DOHH2 (cell line): Measurements from ENCODE around the gene FBXW12.

ENCODE experiments used
- H3F3A ChIP-seq: fragments of 200-600 bp; sonication (generic), shearing (Covaris generic); 2 replicates; pipeline ENCODE4 v1.6.0; 2016; ENCODE audit warnings: antibody characterized with exemption, mild to moderate bottlenecking; ENCODE audit not compliant: control insufficient read depth, insufficient read depth
- H3K27ac ChIP-seq: fragments of 200-600 bp; sonication (generic); 2 replicates; pipeline ENCODE4 v1.5.1; 2014; ENCODE audit warnings: low read depth, mild to moderate bottlenecking, low read length, moderate library complexity
- H3K27me3 ChIP-seq: fragments of 200-600 bp; sonication (generic); 2 replicates; pipeline ENCODE4 v1.6.1; 2014; ENCODE audit warnings: mild to moderate bottlenecking, low read length, mixed read lengths; ENCODE audit not compliant: control insufficient read depth
- H3K36me3 ChIP-seq: fragments of 200-600 bp; sonication (generic); 2 replicates; pipeline ENCODE4 v1.6.1; 2014; ENCODE audit warnings: mild to moderate bottlenecking, low read length, moderate library complexity, mixed read lengths; ENCODE audit not compliant: control insufficient read depth
- H3K4me1 ChIP-seq: fragments of 200-600 bp; sonication (generic); 2 replicates; pipeline ENCODE4 v1.6.1; 2014; ENCODE audit warnings: mild to moderate bottlenecking, low read length, mixed read lengths; ENCODE audit not compliant: control insufficient read depth
- H3K4me2 ChIP-seq: fragments of 200-600 bp; sonication (generic); 2 replicates; pipeline ENCODE4 v1.6.0; 2014; ENCODE audit warnings: mild to moderate bottlenecking, low read length, moderate library complexity
- H3K4me3 ChIP-seq: fragments of 200-600 bp; sonication (generic); 2 replicates; pipeline ENCODE4 v1.5.1; 2014; ENCODE audit warnings: mild to moderate bottlenecking, low read length, mixed read lengths
- H3K79me2 ChIP-seq: fragments of 200-600 bp; sonication (generic); 2 replicates; pipeline ENCODE4 v1.6.1; 2014; ENCODE audit warnings: mild to moderate bottlenecking, low read length, mixed read lengths; ENCODE audit not compliant: control insufficient read depth
- H3K9me2 ChIP-seq: fragments of 200-600 bp; sonication (generic); replicated peaks from 2 replicates; pipeline ENCODE4 v1.6.1; 2014; ENCODE audit warnings: mild to moderate bottlenecking, low read length, mixed read lengths; ENCODE audit not compliant: control insufficient read depth
- H3K9me3 ChIP-seq: fragments of 200-600 bp; sonication (generic); 2 replicates; pipeline ENCODE4 v1.6.1; 2014; ENCODE audit warnings: antibody characterized with exemption, low read length, mixed read lengths; ENCODE audit not compliant: control insufficient read depth, insufficient read depth
- H4K20me1 ChIP-seq: fragments of 200-600 bp; sonication (generic); 2 replicates; pipeline ENCODE4 v1.6.0; 2014; ENCODE audit warnings: low read depth, mild to moderate bottlenecking, antibody characterized with exemption, low read length, moderate library complexity; ENCODE audit not compliant: control insufficient read depth, insufficient read depth
- EZH2phosphoT487 ChIP-seq: fragments of 200-600 bp; sonication (generic); IDR thresholded peaks from 2 replicates; pipeline ENCODE4 v1.6.1; 2017; ENCODE audit warnings: borderline replicate concordance, mild to moderate bottlenecking, antibody characterized with exemption, low read length, moderate library complexity, mixed read lengths
- TF ChIP-seq, protein P1 (sequence below): fragments of 200-600 bp; sonication (generic); IDR thresholded peaks from one replicate; pipeline ENCODE4 v1.5.1; 2014; ENCODE audit warnings: antibody characterized with exemption, mild to moderate bottlenecking, low read depth, low read length; ENCODE audit not compliant: poor library complexity, severe bottlenecking

Gene FBXW12

DNA sequence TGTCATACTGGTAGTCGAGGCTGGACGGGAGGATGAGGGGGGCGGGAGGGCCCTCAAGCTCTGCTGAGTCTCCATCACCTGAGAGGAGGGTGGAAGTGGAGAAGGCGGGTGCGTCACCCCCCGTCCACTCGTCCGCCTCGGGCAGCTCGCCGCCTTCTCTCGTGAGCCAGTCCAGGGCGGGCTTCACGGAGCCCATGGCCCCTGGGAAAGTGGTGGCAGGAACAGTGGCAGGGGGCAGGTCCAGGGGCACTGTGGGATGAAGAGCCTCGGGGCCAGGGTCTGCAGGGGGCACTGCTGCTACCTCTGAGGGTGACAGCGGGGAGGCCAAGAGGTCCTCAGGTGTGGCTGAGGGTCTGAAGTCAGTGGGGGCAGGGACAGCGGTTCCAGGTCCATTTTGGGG, 47.6 kb downstream of the FBXW12 start:
- H3K9me2 ChIP-seq, result no peaks in the 10 kb centered on the region
- no peaks in the 10 kb centered on the region for H3K4me1 ChIP-seq
- no peaks in the 10 kb centered on the region for H3K27me3 ChIP-seq
- no peaks in the 10 kb centered on the region for H3K9me3 ChIP-seq
- H4K20me1 ChIP-seq, result no peaks in the 10 kb centered on the region
- no peaks in the 10 kb centered on the region for H3K36me3 ChIP-seq
- no peaks in the 10 kb centered on the region for H3F3A ChIP-seq
- no peaks in the 10 kb centered on the region for H3K79me2 ChIP-seq
- H3K4me3 ChIP-seq, result no peak overlapping the region
- H3K27ac ChIP-seq, result no peak overlapping the region
- TF ChIP-seq EZH2phosphoT487, result no peak
- TF ChIP-seq, protein P1, sequence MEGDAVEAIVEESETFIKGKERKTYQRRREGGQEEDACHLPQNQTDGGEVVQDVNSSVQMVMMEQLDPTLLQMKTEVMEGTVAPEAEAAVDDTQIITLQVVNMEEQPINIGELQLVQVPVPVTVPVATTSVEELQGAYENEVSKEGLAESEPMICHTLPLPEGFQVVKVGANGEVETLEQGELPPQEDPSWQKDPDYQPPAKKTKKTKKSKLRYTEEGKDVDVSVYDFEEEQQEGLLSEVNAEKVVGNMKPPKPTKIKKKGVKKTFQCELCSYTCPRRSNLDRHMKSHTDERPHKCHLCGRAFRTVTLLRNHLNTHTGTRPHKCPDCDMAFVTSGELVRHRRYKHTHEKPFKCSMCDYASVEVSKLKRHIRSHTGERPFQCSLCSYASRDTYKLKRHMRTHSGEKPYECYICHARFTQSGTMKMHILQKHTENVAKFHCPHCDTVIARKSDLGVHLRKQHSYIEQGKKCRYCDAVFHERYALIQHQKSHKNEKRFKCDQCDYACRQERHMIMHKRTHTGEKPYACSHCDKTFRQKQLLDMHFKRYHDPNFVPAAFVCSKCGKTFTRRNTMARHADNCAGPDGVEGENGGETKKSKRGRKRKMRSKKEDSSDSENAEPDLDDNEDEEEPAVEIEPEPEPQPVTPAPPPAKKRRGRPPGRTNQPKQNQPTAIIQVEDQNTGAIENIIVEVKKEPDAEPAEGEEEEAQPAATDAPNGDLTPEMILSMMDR, result no peak
- H3K4me2 ChIP-seq, result no peak overlapping the region

DNA sequence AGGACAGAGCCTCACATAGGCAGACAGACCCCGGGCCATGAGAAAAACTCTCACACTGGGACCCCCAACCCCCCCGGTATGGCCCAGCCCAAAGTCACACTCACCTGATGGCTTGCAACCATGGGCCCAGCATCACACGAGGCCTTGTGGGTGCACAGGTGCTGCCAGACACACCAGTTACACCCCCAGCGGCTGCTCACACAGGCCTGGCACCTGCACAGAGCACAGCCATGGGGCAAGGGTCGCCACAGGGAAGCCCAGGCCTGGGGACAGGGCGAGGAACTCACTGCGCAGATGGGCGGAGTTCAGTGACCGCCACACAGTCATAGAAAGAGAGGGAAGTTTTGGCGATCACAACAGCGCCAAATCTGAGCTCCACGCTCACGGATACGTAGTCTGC, 48.5 kb downstream of the FBXW12 start:
- H3K9me3 ChIP-seq, result no peaks in the 10 kb centered on the region
- no peak overlapping the region for H3K4me3 ChIP-seq
- no peak overlapping the region for H3K4me2 ChIP-seq
- H4K20me1 ChIP-seq, result no peaks in the 10 kb centered on the region
- no peaks in the 10 kb centered on the region for H3K79me2 ChIP-seq
- H3K9me2 ChIP-seq, result no peaks in the 10 kb centered on the region
- no peaks in the 10 kb centered on the region for H3F3A ChIP-seq
- no peaks in the 10 kb centered on the region for H3K27me3 ChIP-seq
- H3K4me1 ChIP-seq, result no peaks in the 10 kb centered on the region
- H3K27ac ChIP-seq, result no peak overlapping the region
- H3K36me3 ChIP-seq, result no peaks in the 10 kb centered on the region
- TF ChIP-seq EZH2phosphoT487, result no peak
- TF ChIP-seq, protein P1, result no peak

DNA sequence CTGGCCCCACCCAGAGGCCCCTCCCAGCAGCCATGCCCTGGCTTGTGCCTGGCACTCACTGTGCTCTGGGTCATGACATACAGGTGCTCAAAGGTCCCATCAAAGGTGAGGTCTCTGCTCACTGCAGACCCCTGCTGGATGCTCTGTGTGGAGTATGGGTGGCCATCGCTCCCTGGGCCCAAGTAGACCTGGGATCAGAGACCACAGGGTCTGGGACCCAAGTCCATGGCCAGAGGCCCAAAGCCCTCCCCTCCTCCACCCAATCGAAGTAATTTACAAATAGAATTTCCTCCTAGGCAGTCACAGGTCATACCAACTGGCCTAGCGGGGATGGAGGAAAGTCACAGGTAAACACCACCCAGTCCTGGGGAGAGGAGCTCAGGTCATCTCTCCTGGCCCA, 50.3 kb downstream of the FBXW12 start:
- H3K27me3 ChIP-seq, result no peaks in the 10 kb centered on the region
- H3K9me3 ChIP-seq, result no peaks in the 10 kb centered on the region
- no peaks in the 10 kb centered on the region for H3K9me2 ChIP-seq
- H3F3A ChIP-seq, result no peaks in the 10 kb centered on the region
- no peak overlapping the region for H3K4me2 ChIP-seq
- H3K79me2 ChIP-seq, result no peaks in the 10 kb centered on the region
- H3K36me3 ChIP-seq, result no peaks in the 10 kb centered on the region
- H4K20me1 ChIP-seq, result no peaks in the 10 kb centered on the region
- TF ChIP-seq, protein P1, result peak; percentile 50
- no peak for TF ChIP-seq EZH2phosphoT487
- H3K4me1 ChIP-seq, result no peaks in the 10 kb centered on the region
- no peak overlapping the region for H3K27ac ChIP-seq
- H3K4me3 ChIP-seq, result no peak overlapping the region

DNA sequence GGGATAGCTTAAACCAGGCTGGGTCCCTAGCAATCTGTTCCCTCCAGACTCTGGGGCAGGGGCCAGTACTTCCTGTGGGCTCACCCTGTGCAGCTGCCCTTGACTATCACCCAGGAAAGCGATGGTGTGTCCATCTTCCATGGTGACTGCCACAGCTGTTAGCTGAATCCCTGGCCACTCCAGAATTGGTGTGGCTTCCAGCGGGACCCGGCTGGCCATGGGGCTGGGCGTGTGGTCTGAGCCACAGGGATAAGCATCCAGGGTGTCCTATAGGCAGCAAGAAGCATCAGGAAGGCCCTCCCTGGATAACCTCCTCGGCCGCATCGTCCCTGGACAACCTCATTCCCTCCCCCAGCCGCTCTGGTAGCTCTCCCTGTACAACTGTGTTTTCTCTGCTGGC, 50.7 kb downstream of the FBXW12 start:
- H3K9me2 ChIP-seq, result no peaks in the 10 kb centered on the region
- no peaks in the 10 kb centered on the region for H4K20me1 ChIP-seq
- peaks cover 3% of the 10 kb centered on the region; the same call in 1 of the 2 replicates for H3K27me3 ChIP-seq
- H3K4me3 ChIP-seq, result no peak overlapping the region
- no peak overlapping the region for H3K4me2 ChIP-seq
- H3F3A ChIP-seq, result no peaks in the 10 kb centered on the region
- no peaks in the 10 kb centered on the region for H3K79me2 ChIP-seq
- no peaks in the 10 kb centered on the region for H3K9me3 ChIP-seq
- no peaks in the 10 kb centered on the region for H3K36me3 ChIP-seq
- H3K4me1 ChIP-seq, result no peaks in the 10 kb centered on the region
- TF ChIP-seq EZH2phosphoT487, result no peak
- TF ChIP-seq, protein P1, result no peak
- H3K27ac ChIP-seq, result no peak overlapping the region
